PC-3 (cell line): ENCODE results near the gene CDC25A. TPM values are rescaled to one million over a fixed set of nuclear protein-coding genes. Genes with fewer than 3 reads are reported as not detected.

Source experiments
- ATAC-seq: fragments of 200-7000 bp; cut with Tn5 transposase; 2 replicates; pipeline ENCODE4 v1.9.1; 2020; ENCODE audit warnings: mild to moderate bottlenecking, moderate library complexity
- BruUV-seq: library from RNA; stranded (reverse); fragments of 400-500 nt; replicated peaks from 2 replicates; lab custom pipeline; 2021; lab: Mats Ljungman, UMichigan
- CTCF ChIA-PET: fragments of 300-600 bp; sonication (Branson Sonifier 250); formaldehyde crosslinking; loops from one replicate; lab custom pipeline; 2022; ENCODE audit warnings: antibody characterized with exemption; lab: Charles Lee
- POLR2A ChIA-PET: fragments of 300-600 bp; sonication (Branson Sonifier 250); formaldehyde crosslinking; loops from one replicate; lab custom pipeline; 2022; ENCODE audit warnings: antibody characterized with exemption; ENCODE audit not compliant: unreplicated experiment; lab: Charles Lee
- DNase-seq: peaks from one replicate; pipeline ENCODE4 v3.0.0-alpha.2; 2015
- H2AFZ ChIP-seq: fragments of 300-600 bp; sonication (generic); 2 replicates; pipeline ENCODE4 v1.6.0; 2016; ENCODE audit warnings: antibody characterized with exemption, low read length
- H3F3A ChIP-seq: fragments of 300-600 bp; sonication (generic); one replicate; pipeline ENCODE4 v1.6.0; 2017; ENCODE audit warnings: antibody characterized with exemption, low read length, control low read depth, mild to moderate bottlenecking; ENCODE audit not compliant: unreplicated experiment
- H3K27ac ChIP-seq: fragments of 300-600 bp; sonication (generic); 2 replicates; pipeline ENCODE4 v1.5.1; 2016; ENCODE audit warnings: mild to moderate bottlenecking, low read length
- H3K27me3 ChIP-seq: fragments of 300-600 bp; sonication (generic); 2 replicates; pipeline ENCODE4 v1.6.1; 2016; ENCODE audit warnings: low read length, mixed read lengths
- H3K36me3 ChIP-seq: fragments of 300-600 bp; sonication (generic); 2 replicates; pipeline ENCODE4 v1.6.1; 2016; ENCODE audit warnings: low read depth, mixed run types, low read length, mixed read lengths
- H3K4me1 ChIP-seq: fragments of 300-600 bp; sonication (generic); 2 replicates; pipeline ENCODE4 v1.5.1; 2016; ENCODE audit warnings: low read length; ENCODE audit not compliant: insufficient read depth
- H3K4me2 ChIP-seq: fragments of 300-600 bp; sonication (generic); 2 replicates; pipeline ENCODE4 v1.6.0; 2016; ENCODE audit warnings: low read length
- H3K4me3 ChIP-seq: fragments of 300-600 bp; sonication (generic); 2 replicates; pipeline ENCODE4 v1.5.1; 2016; ENCODE audit warnings: mild to moderate bottlenecking, low read length, mixed read lengths
- H3K79me2 ChIP-seq: fragments of 300-600 bp; sonication (generic); 2 replicates; pipeline ENCODE4 v1.6.1; 2017; ENCODE audit warnings: low read length, mixed read lengths
- H3K9ac ChIP-seq: fragments of 300-600 bp; sonication (generic); 2 replicates; pipeline ENCODE4 v1.6.0; 2016; ENCODE audit warnings: mild to moderate bottlenecking, low read length
- H3K9me2 ChIP-seq: fragments of 300-600 bp; sonication (generic); replicated peaks from 2 replicates; pipeline ENCODE4 v1.6.1; 2016; ENCODE audit warnings: mixed run types, low read length, mixed read lengths
- H3K9me3 ChIP-seq: fragments of 300-600 bp; sonication (generic); 2 replicates; pipeline ENCODE4 v1.6.1; 2016; ENCODE audit warnings: low read length, mixed read lengths
- H4K20me1 ChIP-seq: fragments of 300-600 bp; sonication (generic); 2 replicates; pipeline ENCODE4 v1.6.1; 2016; ENCODE audit warnings: low read length, mixed read lengths
- CTCF ChIP-seq: fragments of 300-600 bp; sonication (generic); conservative IDR thresholded peaks from 2 replicates; pipeline ENCODE4 v1.5.1; 2017; ENCODE audit warnings: antibody characterized with exemption, low read depth, mild to moderate bottlenecking, low read length
- EZH2 ChIP-seq: fragments of 300-600 bp; sonication (generic); IDR thresholded peaks from one replicate; pipeline ENCODE4 v1.6.1; 2017; ENCODE audit warnings: antibody characterized with exemption, mild to moderate bottlenecking, low read length; ENCODE audit not compliant: unreplicated experiment
- EZH2phosphoT487 ChIP-seq: fragments of 300-600 bp; sonication (generic); IDR thresholded peaks from 2 replicates; pipeline ENCODE4 v1.6.1; 2018; ENCODE audit warnings: mild to moderate bottlenecking, antibody characterized with exemption, low read length, borderline replicate concordance
- intact Hi-C: fragments of 100-400 bp; cut with micrococcal nuclease; formaldehyde crosslinking; loops from 2 replicates; pipeline ENCODE4 v1.9.0; 2023
- total RNA-seq: library from RNA; depleted of rRNA; stranded (reverse); fragments of >200 nt; gene quantifications from 2 replicates; pipeline ENCODE4 v1.2.3, GENCODE V29; 2014

The CDC25A gene
- total RNA-seq, 1 experiment from 2014 or later, result 43.0 TPM

GRCh38 chr3:48128774-48129173 is 59.4 kb downstream of the CDC25A start:
- Histone ChIP-seq H3K36me3 (no peaks in the 10 kb centered on the region), H3K4me3 (no peak overlapping the region), H3K9me2 (no peaks in the 10 kb centered on the region), H3F3A (no peaks in the 10 kb centered on the region), H3K4me2 (no peak overlapping the region), H3K9ac (no peak overlapping the region), H4K20me1 (no peaks in the 10 kb centered on the region), H2AFZ (no peak overlapping the region), H3K27me3 (no peaks in the 10 kb centered on the region), H3K27ac (no peak overlapping the region), H3K4me1 (no peaks in the 10 kb centered on the region), H3K79me2 (no peaks in the 10 kb centered on the region), H3K9me3 (no peaks in the 10 kb centered on the region)
- intact Hi-C loops, result no loop called here
- BruUV-seq, result no TSS peak
- CTCF ChIA-PET, result interaction anchor here (0.6 kb wide), 1 partner anchor 49 kb away, joined by 5 read pairs; no protein-coding TSS in a partner anchor
- ATAC-seq (no peak), DNase-seq (no peak)
- POLR2A ChIA-PET, result no interaction called here
- TF ChIP-seq EZH2phosphoT487, result no peak
- TF ChIP-seq EZH2, result no peak
- no peak for TF ChIP-seq CTCF

- Histone ChIP-seq H3K4me1 (no peaks in the 10 kb centered on the region), H3K9me2 (no peaks in the 10 kb centered on the region), H3F3A (no peaks in the 10 kb centered on the region), H4K20me1 (no peaks in the 10 kb centered on the region), H3K27ac (no peak overlapping the region), H3K4me3 (no peak overlapping the region), H2AFZ (no peak overlapping the region), H3K9me3 (no peaks in the 10 kb centered on the region), H3K79me2 (no peaks in the 10 kb centered on the region), H3K9ac (no peak overlapping the region), H3K36me3 (no peaks in the 10 kb centered on the region), H3K4me2 (no peak overlapping the region), H3K27me3 (no peaks in the 10 kb centered on the region)
- intact Hi-C loops, result no loop called here
- TF ChIP-seq EZH2, result no peak
- no peak for TF ChIP-seq EZH2phosphoT487
- no peak for TF ChIP-seq CTCF
- ChIA-PET CTCF (no interaction called here), POLR2A (no interaction called here)
- ATAC-seq, result no peak
- no peak for DNase-seq
- BruUV-seq, result no TSS peak
Observed at GRCh38 chr3:48125886-48126622, 62.2 kb downstream of the CDC25A start.

GRCh38 chr3:48125013-48125705 is 63.1 kb downstream of the CDC25A start:
- no peaks in the 10 kb centered on the region for H4K20me1 ChIP-seq
- no peak overlapping the region for H3K9ac ChIP-seq
- no peak overlapping the region for H3K4me3 ChIP-seq
- no peak overlapping the region for H3K4me2 ChIP-seq
- no peaks in the 10 kb centered on the region for H3K79me2 ChIP-seq
- H3K27me3 ChIP-seq, result no peaks in the 10 kb centered on the region
- no peaks in the 10 kb centered on the region for H3K4me1 ChIP-seq
- no TSS peak for BruUV-seq
- H3K36me3 ChIP-seq, result no peaks in the 10 kb centered on the region
- intact Hi-C loops, result no loop called here
- no peaks in the 10 kb centered on the region for H3K9me3 ChIP-seq
- TF ChIP-seq EZH2 (no peak), CTCF (no peak)
- H2AFZ ChIP-seq, result no peak overlapping the region
- no peak for ATAC-seq
- no peak overlapping the region for H3K27ac ChIP-seq
- POLR2A ChIA-PET, result no interaction called here
- no peaks in the 10 kb centered on the region for H3K9me2 ChIP-seq
- CTCF ChIA-PET, result interaction anchor here (0.7 kb wide), 1 partner anchor 19 kb away, joined by 17 read pairs; no protein-coding TSS in a partner anchor
- no peaks in the 10 kb centered on the region for H3F3A ChIP-seq
- DNase-seq, result no peak
